Hepatocyte (in vitro differentiated cells): ENCODE results near the gene OBP2A.

Source experiments
- EZH2 ChIP-seq: fragments of 200-600 bp; sonication (generic); IDR thresholded peaks from 2 replicates; pipeline ENCODE4 v1.6.1; 2016; ENCODE audit warnings: antibody characterized with exemption, mild to moderate bottlenecking, borderline replicate concordance
- TF ChIP-seq, protein P1 (sequence below): fragments of 200-600 bp; sonication (generic); IDR thresholded peaks from 2 replicates; pipeline ENCODE4 v1.5.1; 2016; ENCODE audit warnings: antibody characterized with exemption, mild to moderate bottlenecking; ENCODE audit not compliant: poor library complexity

DNA sequence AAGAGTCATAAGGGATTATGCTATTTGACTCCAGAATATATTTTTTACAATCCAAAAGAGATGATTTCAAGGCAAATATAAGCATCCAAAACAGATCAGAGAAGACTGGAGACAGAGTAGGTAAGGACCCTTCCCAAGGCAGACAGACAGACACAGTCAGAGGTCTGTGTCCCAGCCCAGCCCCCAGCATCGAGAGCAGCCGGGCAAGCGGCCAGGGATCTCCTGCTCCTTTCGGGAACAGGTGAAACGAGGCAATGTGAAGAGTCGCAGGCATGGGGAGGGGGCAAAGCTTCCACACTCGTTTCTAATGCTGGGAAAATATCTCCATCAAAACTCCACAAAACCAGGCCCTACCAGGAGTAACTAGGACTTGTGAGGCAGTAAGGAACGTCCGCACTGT is 21.4 kb downstream of the OBP2A start:
- TF ChIP-seq, protein P1, sequence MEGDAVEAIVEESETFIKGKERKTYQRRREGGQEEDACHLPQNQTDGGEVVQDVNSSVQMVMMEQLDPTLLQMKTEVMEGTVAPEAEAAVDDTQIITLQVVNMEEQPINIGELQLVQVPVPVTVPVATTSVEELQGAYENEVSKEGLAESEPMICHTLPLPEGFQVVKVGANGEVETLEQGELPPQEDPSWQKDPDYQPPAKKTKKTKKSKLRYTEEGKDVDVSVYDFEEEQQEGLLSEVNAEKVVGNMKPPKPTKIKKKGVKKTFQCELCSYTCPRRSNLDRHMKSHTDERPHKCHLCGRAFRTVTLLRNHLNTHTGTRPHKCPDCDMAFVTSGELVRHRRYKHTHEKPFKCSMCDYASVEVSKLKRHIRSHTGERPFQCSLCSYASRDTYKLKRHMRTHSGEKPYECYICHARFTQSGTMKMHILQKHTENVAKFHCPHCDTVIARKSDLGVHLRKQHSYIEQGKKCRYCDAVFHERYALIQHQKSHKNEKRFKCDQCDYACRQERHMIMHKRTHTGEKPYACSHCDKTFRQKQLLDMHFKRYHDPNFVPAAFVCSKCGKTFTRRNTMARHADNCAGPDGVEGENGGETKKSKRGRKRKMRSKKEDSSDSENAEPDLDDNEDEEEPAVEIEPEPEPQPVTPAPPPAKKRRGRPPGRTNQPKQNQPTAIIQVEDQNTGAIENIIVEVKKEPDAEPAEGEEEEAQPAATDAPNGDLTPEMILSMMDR: no peak
- TF ChIP-seq EZH2: no peak
